HCT116 (cell line): ENCODE results near the gene FAF2.

Experiments used
- EGR1 ChIP-seq: IDR thresholded peaks from 2 replicates; pipeline ENCODE4 v1.6.1; 2012; ENCODE audit warnings: low read depth
- EZH2 ChIP-seq: fragments of 200-600 bp; sonication (generic); IDR thresholded peaks from 2 replicates; pipeline ENCODE4 v1.6.1; 2017; ENCODE audit warnings: antibody characterized with exemption, mixed run types
- JUND ChIP-seq: IDR thresholded peaks from 2 replicates; pipeline ENCODE4 v1.6.1; 2012
- POLR2A ChIP-seq: IDR thresholded peaks from 2 replicates; pipeline ENCODE4 v1.7.0; 2011; ENCODE audit warnings: borderline replicate concordance; ENCODE audit not compliant: insufficient read depth, insufficient read length; ENCODE audit errors: extremely low read depth
- POLR2AphosphoS5 ChIP-seq: IDR thresholded peaks from 2 replicates; pipeline ENCODE4 v1.6.1; 2011; ENCODE audit warnings: mild to moderate bottlenecking, low read depth, low read length, moderate library complexity
- RAD21 ChIP-seq: IDR thresholded peaks from 2 replicates; pipeline ENCODE4 v1.6.1; 2012; ENCODE audit warnings: low read depth, mild to moderate bottlenecking
- YY1 ChIP-seq: IDR thresholded peaks from 2 replicates; pipeline ENCODE4 v1.6.1; 2011; ENCODE audit warnings: low read length, low read depth, moderate library complexity, mild to moderate bottlenecking; ENCODE audit not compliant: insufficient replicate concordance; ENCODE audit errors: extremely low read depth
- TF ChIP-seq, protein P1 (sequence below), 3 experiments: fragments of 200-600 bp in 1 of 3; sonication (generic) in 1 of 3; IDR thresholded peaks in 2 of 3; conservative IDR thresholded peaks in 1 of 3; 2 replicates each; pipeline ENCODE4 v1.5.1; 2012 to 2017; ENCODE audit warnings: low read depth in 2 of 3, low read length in 2 of 3, antibody characterized with exemption in 1 of 3, borderline replicate concordance in 1 of 3, control low read depth in 1 of 3, mild to moderate bottlenecking in 1 of 3, mixed read lengths in 1 of 3, mixed run types in 1 of 3, moderate library complexity in 1 of 3; ENCODE audit not compliant: insufficient read depth in 1 of 3
- TF ChIP-seq, protein P2 (sequence below): IDR thresholded peaks from 2 replicates; pipeline ENCODE4 v1.6.1; 2012; ENCODE audit warnings: low read depth

DNA sequence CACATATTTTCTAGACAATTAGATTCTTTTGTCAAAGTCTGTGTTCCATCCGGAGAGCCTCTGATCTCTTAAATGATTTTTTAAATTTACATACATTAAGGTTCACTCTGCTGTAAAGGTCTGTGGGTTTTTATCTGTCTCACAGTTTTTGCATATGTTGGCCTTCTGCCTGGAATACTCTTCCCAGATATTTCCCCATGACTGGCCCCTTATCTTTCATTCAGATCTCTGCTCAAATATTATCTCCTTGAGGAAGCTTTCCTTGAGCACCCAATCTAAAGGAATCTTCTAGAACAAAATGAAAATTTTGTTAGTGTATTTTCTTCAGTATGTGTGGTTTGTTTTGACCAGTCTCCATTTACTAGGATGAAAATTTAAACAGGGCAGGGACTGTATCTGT is 26.3 kb downstream of the FAF2 start:
- TF ChIP-seq, protein P1, sequence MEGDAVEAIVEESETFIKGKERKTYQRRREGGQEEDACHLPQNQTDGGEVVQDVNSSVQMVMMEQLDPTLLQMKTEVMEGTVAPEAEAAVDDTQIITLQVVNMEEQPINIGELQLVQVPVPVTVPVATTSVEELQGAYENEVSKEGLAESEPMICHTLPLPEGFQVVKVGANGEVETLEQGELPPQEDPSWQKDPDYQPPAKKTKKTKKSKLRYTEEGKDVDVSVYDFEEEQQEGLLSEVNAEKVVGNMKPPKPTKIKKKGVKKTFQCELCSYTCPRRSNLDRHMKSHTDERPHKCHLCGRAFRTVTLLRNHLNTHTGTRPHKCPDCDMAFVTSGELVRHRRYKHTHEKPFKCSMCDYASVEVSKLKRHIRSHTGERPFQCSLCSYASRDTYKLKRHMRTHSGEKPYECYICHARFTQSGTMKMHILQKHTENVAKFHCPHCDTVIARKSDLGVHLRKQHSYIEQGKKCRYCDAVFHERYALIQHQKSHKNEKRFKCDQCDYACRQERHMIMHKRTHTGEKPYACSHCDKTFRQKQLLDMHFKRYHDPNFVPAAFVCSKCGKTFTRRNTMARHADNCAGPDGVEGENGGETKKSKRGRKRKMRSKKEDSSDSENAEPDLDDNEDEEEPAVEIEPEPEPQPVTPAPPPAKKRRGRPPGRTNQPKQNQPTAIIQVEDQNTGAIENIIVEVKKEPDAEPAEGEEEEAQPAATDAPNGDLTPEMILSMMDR (IDR thresholded peaks at IDR 0.05 in 2 of 3, conservative IDR thresholded peaks at IDR 0.05 in 1 of 3; ENCODE audit: borderline replicate concordance in 1 of 3, insufficient read depth in 1 of 3, low read depth in 2 of 3, low read length in 2 of 3): no peak
- TF ChIP-seq EZH2: no peak
- TF ChIP-seq, protein P2, sequence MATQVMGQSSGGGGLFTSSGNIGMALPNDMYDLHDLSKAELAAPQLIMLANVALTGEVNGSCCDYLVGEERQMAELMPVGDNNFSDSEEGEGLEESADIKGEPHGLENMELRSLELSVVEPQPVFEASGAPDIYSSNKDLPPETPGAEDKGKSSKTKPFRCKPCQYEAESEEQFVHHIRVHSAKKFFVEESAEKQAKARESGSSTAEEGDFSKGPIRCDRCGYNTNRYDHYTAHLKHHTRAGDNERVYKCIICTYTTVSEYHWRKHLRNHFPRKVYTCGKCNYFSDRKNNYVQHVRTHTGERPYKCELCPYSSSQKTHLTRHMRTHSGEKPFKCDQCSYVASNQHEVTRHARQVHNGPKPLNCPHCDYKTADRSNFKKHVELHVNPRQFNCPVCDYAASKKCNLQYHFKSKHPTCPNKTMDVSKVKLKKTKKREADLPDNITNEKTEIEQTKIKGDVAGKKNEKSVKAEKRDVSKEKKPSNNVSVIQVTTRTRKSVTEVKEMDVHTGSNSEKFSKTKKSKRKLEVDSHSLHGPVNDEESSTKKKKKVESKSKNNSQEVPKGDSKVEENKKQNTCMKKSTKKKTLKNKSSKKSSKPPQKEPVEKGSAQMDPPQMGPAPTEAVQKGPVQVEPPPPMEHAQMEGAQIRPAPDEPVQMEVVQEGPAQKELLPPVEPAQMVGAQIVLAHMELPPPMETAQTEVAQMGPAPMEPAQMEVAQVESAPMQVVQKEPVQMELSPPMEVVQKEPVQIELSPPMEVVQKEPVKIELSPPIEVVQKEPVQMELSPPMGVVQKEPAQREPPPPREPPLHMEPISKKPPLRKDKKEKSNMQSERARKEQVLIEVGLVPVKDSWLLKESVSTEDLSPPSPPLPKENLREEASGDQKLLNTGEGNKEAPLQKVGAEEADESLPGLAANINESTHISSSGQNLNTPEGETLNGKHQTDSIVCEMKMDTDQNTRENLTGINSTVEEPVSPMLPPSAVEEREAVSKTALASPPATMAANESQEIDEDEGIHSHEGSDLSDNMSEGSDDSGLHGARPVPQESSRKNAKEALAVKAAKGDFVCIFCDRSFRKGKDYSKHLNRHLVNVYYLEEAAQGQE: no peak
- TF ChIP-seq POLR2A: no peak
- no peak for TF ChIP-seq RAD21
- no peak for TF ChIP-seq JUND
- no peak for TF ChIP-seq YY1
- no peak for TF ChIP-seq POLR2AphosphoS5
- TF ChIP-seq EGR1: no peak
